ENCODE data around the gene PCDHGA2.

The PCDHGA2 gene

GRCh38 chr5:141342773-141343172 lies 4.2 kb downstream of the PCDHGA2 start:
- Histone ChIP-seq H3K27ac (replicated peaks) (no peak overlapping the region), H3K4me3 (replicated peaks; ENCODE audit: insufficient read depth, low read length) (no peak overlapping the region), H3K27me3 (ENCODE audit: insufficient read depth, poor library complexity, severe bottlenecking) (no peaks in the 10 kb centered on the region)
- no peak for DNase-seq (ENCODE audit: low read depth in 1 of 2, low spot score in 1 of 2)
- TF ChIP-seq CTCF (IDR thresholded peaks at IDR 0.05; ENCODE audit: insufficient read depth, low read length) (no peak), POLR2AphosphoS5 (IDR thresholded peaks at IDR 0.05; ENCODE audit: low read depth) (no peak), REST (IDR thresholded peaks at IDR 0.05; ENCODE audit: insufficient replicate concordance, low read depth) (no peak), GABPA (IDR thresholded peaks at IDR 0.05; ENCODE audit: low read depth) (no peak), SPI1 (IDR thresholded peaks at IDR 0.05; ENCODE audit: borderline replicate concordance, low read depth) (no peak)

GRCh38 chr5:141343242-141343952 lies 4.8 kb downstream of the PCDHGA2 start, which contains the start of gene PCDHGA3:
Gene PCDHGA3, plus strand, starts transcription at chr5:141343829. Its CDS starts 205 bp downstream, at chr5:141344034.
- H3K27me3 ChIP-seq (ENCODE audit: insufficient read depth, poor library complexity, severe bottlenecking): no peaks in the 10 kb centered on the region
- TF ChIP-seq POLR2AphosphoS5 (IDR thresholded peaks at IDR 0.05; ENCODE audit: low read depth): no peak
- TF ChIP-seq REST (IDR thresholded peaks at IDR 0.05; ENCODE audit: insufficient replicate concordance, low read depth): no peak
- TF ChIP-seq CTCF (IDR thresholded peaks at IDR 0.05; ENCODE audit: insufficient read depth, low read length): peak; percentile 10
- no peak for TF ChIP-seq GABPA (IDR thresholded peaks at IDR 0.05; ENCODE audit: low read depth)
- no peak within 1 kb of the TSS for H3K27ac ChIP-seq (replicated peaks)
- DNase-seq (ENCODE audit: low read depth in 1 of 2, low spot score in 1 of 2): peak in 1 of 2 experiments; percentile 9
- H3K4me3 ChIP-seq (replicated peaks; ENCODE audit: insufficient read depth, low read length): no peak within 1 kb of the TSS

- Histone ChIP-seq H3K27me3 (ENCODE audit: insufficient read depth, poor library complexity, severe bottlenecking) (no peaks in the 10 kb centered on the region), H3K4me3 (replicated peaks; ENCODE audit: insufficient read depth, low read length) (no peak overlapping the region), H3K27ac (replicated peaks) (no peak overlapping the region)
- DNase-seq (ENCODE audit: low read depth in 1 of 2, low spot score in 1 of 2): no peak
- TF ChIP-seq SPI1 (IDR thresholded peaks at IDR 0.05; ENCODE audit: borderline replicate concordance, low read depth) (no peak), GABPA (IDR thresholded peaks at IDR 0.05; ENCODE audit: low read depth) (no peak), REST (IDR thresholded peaks at IDR 0.05; ENCODE audit: insufficient replicate concordance, low read depth) (no peak), CTCF (IDR thresholded peaks at IDR 0.05; ENCODE audit: insufficient read depth, low read length) (no peak), POLR2AphosphoS5 (IDR thresholded peaks at IDR 0.05; ENCODE audit: low read depth) (no peak)
These were observed 5.4 kb downstream of the PCDHGA2 start for GRCh38 chr5:141343953-141344463.

Measured in HL-60 (cell line).